HT1080 (cell line): ENCODE results near the gene PARD3B. TPM values are rescaled to one million over a fixed set of nuclear protein-coding genes. Genes with fewer than 3 reads are reported as not detected.
A peak's percentile ranks its signal among the peaks of the same experiment; 100 is the strongest.

ENCODE experiments used
- DNase-seq: peaks from one replicate; pipeline ENCODE4 v3.0.0-alpha.2; 2015; ENCODE audit warnings: low read depth
- small RNA-seq: library from RNA; depleted of rRNA; stranded (forward); fragments of <200 nt; gene quantifications from one replicate; pipeline ENCODE3, GENCODE V24; 2014
- total RNA-seq: library from RNA; depleted of rRNA; stranded (reverse); fragments of >200 nt; shearing (Covaris generic); gene quantifications from 2 replicates; pipeline ENCODE4 v1.2.3, GENCODE V29; 2014

Gene PARD3B
- total RNA-seq, 1 experiment from 2014 or later: 2.2 TPM

GRCh38 chr2:205660521-205661124, 1115.3 kb downstream of the PARD3B start:
- peak; percentile 82 for DNase-seq

- DNase-seq: no peak
These were observed 1116.0 kb downstream of the PARD3B start for GRCh38 chr2:205661281-205661680.

- no peak for DNase-seq
These were observed 1117.1 kb downstream of the PARD3B start for GRCh38 chr2:205662206-205662965.

GRCh38 chr2:205665791-205666190, 1120.5 kb downstream of the PARD3B start:
- DNase-seq: no peak

Small RNA genes within 50 kb of the gene (small RNA-seq; reads per million reads assigned to genes)
- not detected for gene AC008171.1
